Measurements from ENCODE around the gene FCRL2.

FCRL2 gene

DNA sequence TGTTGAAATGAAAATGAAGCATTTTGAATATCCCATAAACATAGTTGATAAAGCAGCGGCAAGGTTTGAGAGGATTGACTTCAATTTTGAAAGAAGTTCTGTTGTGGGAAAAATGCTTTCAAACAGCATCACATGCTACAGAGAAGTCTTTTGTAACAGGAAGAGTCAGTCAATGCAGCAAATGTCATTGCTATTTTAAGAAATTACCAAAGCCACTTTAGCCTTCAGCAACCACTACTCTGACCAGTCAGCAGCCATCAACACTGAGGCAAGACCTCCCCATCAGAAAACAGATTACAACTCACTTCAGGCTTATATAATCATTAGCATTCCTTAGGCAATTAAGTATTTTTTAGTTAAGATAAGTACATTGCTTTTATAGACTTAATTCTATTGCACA lies 42.6 kb downstream of the FCRL2 start:
- Histone ChIP-seq H3K4me3 (ENCODE audit: low read depth, low read length) (no peak overlapping the region), H3K4me2 (ENCODE audit: low read length) (no peak overlapping the region), H3K9ac (no peak overlapping the region), H3K27me3 (ENCODE audit: control insufficient read depth, insufficient read depth, low read length) (no peaks in the 10 kb centered on the region), H2AFZ (no peak overlapping the region), H3K27ac (no peak overlapping the region), H3K4me1 (no peaks in the 10 kb centered on the region), H3K9me3 (ENCODE audit: control insufficient read depth, low read length) (no peaks in the 10 kb centered on the region), H3K36me3 (ENCODE audit: control insufficient read depth, insufficient read depth, low read length) (no peaks in the 10 kb centered on the region), H3K79me2 (no peaks in the 10 kb centered on the region)
- TF ChIP-seq, protein P1, sequence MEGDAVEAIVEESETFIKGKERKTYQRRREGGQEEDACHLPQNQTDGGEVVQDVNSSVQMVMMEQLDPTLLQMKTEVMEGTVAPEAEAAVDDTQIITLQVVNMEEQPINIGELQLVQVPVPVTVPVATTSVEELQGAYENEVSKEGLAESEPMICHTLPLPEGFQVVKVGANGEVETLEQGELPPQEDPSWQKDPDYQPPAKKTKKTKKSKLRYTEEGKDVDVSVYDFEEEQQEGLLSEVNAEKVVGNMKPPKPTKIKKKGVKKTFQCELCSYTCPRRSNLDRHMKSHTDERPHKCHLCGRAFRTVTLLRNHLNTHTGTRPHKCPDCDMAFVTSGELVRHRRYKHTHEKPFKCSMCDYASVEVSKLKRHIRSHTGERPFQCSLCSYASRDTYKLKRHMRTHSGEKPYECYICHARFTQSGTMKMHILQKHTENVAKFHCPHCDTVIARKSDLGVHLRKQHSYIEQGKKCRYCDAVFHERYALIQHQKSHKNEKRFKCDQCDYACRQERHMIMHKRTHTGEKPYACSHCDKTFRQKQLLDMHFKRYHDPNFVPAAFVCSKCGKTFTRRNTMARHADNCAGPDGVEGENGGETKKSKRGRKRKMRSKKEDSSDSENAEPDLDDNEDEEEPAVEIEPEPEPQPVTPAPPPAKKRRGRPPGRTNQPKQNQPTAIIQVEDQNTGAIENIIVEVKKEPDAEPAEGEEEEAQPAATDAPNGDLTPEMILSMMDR (IDR thresholded peaks at IDR 0.05) = no peak

DNA sequence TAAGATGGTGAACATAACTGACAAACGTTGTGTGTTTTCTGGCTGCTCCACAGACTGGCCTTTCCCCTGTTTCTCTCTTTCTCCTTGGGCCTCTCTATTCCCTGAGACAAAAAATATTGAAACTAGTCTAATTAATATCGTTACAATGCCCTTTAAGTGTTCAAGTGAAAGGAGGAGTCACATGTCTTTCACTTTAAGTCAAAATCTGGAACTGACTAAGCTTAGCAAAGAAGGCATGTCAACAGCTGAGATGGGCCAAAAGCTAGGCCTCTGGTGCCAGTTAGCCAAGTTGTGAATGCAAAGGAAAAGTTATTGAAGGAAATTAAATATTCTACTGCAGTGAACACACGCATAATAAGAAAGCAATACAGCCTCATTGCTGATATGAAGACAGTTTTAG lies 44.2 kb downstream of the FCRL2 start:
- TF ChIP-seq, protein P1 (IDR thresholded peaks at IDR 0.05) = no peak
- H3K79me2 ChIP-seq = no peaks in the 10 kb centered on the region
- no peak overlapping the region for H3K27ac ChIP-seq
- no peak overlapping the region for H3K4me3 ChIP-seq (ENCODE audit: low read depth, low read length)
- H3K4me1 ChIP-seq = no peaks in the 10 kb centered on the region
- no peaks in the 10 kb centered on the region for H3K27me3 ChIP-seq (ENCODE audit: control insufficient read depth, insufficient read depth, low read length)
- H2AFZ ChIP-seq = no peak overlapping the region
- H3K9me3 ChIP-seq (ENCODE audit: control insufficient read depth, low read length) = no peaks in the 10 kb centered on the region
- H3K36me3 ChIP-seq (ENCODE audit: control insufficient read depth, insufficient read depth, low read length) = no peaks in the 10 kb centered on the region
- no peak overlapping the region for H3K9ac ChIP-seq
- no peak overlapping the region for H3K4me2 ChIP-seq (ENCODE audit: low read length)

DNA sequence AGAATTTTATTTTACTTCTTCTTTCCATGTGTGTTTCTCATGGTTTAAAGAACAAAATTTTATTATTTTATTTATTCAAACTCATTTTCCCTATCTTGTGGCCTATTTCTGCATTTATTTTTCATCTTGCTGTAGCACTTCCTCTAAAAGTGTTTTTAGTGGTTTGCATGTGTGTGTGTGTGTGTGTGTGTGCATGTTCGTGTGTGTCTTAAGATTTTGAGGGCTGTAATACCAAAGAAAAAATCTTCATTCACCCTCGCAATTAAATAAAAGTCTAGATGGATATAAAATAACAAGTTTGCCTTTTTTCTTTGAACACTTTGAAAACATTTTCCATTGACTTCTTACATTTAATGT lies 51.7 kb downstream of the FCRL2 start:
- H3K79me2 ChIP-seq = no peaks in the 10 kb centered on the region
- H3K4me1 ChIP-seq = no peaks in the 10 kb centered on the region
- no peak overlapping the region for H2AFZ ChIP-seq
- no peaks in the 10 kb centered on the region for H3K9me3 ChIP-seq (ENCODE audit: control insufficient read depth, low read length)
- TF ChIP-seq, protein P1 (IDR thresholded peaks at IDR 0.05) = no peak
- no peak overlapping the region for H3K9ac ChIP-seq
- no peaks in the 10 kb centered on the region for H3K27me3 ChIP-seq (ENCODE audit: control insufficient read depth, insufficient read depth, low read length)
- H3K27ac ChIP-seq = no peak overlapping the region
- H3K4me2 ChIP-seq (ENCODE audit: low read length) = no peak overlapping the region
- no peak overlapping the region for H3K4me3 ChIP-seq (ENCODE audit: low read depth, low read length)
- H3K36me3 ChIP-seq (ENCODE audit: control insufficient read depth, insufficient read depth, low read length) = no peaks in the 10 kb centered on the region

DNA sequence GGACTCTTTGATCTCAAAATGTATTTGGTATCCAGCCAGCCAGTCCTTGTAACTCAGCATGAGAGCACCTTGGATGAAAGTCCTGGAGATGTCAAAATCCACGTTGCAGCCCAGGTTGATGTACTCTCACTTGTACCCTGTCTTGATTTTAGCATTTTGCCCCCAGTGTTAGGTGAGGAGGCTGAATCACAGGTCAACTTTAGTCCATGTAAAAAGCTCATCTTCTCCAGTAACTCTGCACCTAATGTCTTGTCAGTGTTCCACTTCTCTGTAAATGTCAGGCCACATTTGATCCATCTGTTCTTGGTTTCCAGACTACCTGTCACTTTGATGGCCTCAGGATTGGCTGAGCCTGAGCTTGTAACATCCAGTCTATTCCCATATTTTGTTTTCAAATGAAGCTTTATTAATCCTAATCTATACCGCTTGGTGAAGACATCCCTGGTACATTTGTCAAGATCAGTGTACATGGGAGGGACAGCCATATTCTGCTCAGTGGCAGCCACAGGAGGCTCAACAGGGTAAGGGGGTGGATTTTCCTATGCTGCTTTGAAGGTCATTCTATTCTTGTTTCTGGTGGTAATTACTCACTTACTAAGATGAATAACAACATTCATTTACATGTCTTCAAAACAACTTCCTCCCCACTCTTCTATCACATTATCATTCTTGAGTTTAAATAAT lies 52.3 kb downstream of the FCRL2 start:
- TF ChIP-seq, protein P1 (IDR thresholded peaks at IDR 0.05) = no peak
- H3K36me3 ChIP-seq (ENCODE audit: control insufficient read depth, insufficient read depth, low read length) = no peaks in the 10 kb centered on the region
- H3K79me2 ChIP-seq = no peaks in the 10 kb centered on the region
- no peak overlapping the region for H3K27ac ChIP-seq
- H3K4me3 ChIP-seq (ENCODE audit: low read depth, low read length) = no peak overlapping the region
- H3K9me3 ChIP-seq (ENCODE audit: control insufficient read depth, low read length) = no peaks in the 10 kb centered on the region
- H2AFZ ChIP-seq = no peak overlapping the region
- no peaks in the 10 kb centered on the region for H3K4me1 ChIP-seq
- no peaks in the 10 kb centered on the region for H3K27me3 ChIP-seq (ENCODE audit: control insufficient read depth, insufficient read depth, low read length)
- no peak overlapping the region for H3K9ac ChIP-seq
- no peak overlapping the region for H3K4me2 ChIP-seq (ENCODE audit: low read length)

DNA sequence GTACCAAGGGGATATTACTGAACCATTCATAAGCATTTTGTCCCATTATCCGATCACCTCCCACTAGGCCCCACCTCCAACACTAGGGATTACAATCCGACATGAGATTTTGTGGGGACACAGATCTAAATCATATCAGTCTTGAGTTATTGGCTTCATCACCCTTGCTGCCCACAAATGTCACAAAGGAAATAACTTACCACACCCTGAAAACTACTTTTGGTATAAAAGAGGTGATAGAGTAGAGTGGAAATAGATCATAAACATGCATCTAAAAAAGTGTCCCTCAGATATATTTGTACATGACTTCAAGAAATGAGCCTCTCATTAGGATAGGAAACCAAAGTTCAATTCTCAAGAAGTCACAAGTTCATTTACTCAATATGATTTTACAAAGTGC lies 53.8 kb downstream of the FCRL2 start:
- Histone ChIP-seq H3K4me1 (no peaks in the 10 kb centered on the region), H2AFZ (no peak overlapping the region), H3K9ac (no peak overlapping the region), H3K27ac (no peak overlapping the region), H3K36me3 (ENCODE audit: control insufficient read depth, insufficient read depth, low read length) (no peaks in the 10 kb centered on the region), H3K27me3 (ENCODE audit: control insufficient read depth, insufficient read depth, low read length) (no peaks in the 10 kb centered on the region), H3K79me2 (no peaks in the 10 kb centered on the region), H3K4me2 (ENCODE audit: low read length) (no peak overlapping the region), H3K4me3 (ENCODE audit: low read depth, low read length) (no peak overlapping the region), H3K9me3 (ENCODE audit: control insufficient read depth, low read length) (no peaks in the 10 kb centered on the region)
- TF ChIP-seq, protein P1 (IDR thresholded peaks at IDR 0.05) = no peak

All from parathyroid adenoma (tissue), 2 donors.